ENCODE data around the gene STARD10.
"Not testable (repeated sequence)": the region's sequence is repeated elsewhere in the genome, so short reads cannot be mapped to it uniquely, and the experiment has no call there.

Gene STARD10

DNA sequence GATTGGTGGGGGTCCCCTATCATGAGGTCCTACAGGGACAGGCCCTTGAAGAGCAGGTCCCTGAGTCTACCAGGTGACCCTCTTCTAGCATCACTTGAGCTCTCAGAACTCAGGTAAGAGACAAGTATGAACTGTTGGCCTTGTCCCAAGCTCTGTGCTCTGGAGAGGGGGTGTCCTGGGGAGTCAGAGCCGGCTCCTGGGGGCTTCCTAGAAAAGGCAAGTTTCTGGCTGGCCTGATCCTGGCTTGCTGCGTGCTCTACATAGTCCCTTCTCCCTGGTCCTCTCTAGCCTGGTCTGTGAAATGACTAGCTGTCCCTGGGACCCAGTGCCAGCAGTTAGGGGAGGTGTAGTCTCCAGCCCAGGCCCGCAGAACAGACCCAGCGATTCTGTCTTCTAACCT lies 31.8 kb upstream of the STARD10 start:
- no peak for DNase-seq

DNA sequence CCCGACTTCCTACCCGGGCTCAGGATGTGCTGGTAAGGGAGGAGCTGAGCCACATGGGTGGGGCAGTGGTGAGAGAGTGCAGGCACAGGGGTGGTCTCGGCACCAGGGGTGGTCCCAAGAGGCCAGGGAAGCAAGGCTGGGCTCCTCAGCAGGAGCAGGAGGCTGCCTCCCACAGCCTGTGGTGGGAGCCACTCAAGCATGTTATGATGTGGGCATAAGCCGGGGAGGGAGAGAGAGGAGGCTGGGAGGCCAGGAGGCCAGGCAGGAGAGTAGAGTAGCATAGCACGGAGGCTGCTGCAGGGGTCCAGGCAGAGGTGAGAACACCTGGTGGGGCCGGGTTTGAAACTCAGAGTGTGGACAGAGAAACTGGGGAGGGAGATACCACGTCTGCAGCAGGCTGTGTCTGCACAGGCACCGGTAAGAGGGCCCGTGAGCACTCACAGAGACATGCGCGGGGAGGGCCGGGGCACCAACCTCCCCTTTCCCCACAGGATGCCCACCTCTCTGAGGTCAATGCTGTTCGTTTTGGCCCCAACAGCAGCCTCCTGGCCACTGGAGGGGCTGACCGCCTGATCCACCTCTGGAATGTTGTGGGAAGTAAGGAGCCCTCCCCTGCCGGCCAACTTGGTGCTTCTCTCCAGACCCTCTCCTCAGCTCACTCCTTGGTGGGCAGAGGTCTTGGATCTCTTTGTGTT lies 31.1 kb upstream of the STARD10 start:
- DNase-seq: no peak

DNA sequence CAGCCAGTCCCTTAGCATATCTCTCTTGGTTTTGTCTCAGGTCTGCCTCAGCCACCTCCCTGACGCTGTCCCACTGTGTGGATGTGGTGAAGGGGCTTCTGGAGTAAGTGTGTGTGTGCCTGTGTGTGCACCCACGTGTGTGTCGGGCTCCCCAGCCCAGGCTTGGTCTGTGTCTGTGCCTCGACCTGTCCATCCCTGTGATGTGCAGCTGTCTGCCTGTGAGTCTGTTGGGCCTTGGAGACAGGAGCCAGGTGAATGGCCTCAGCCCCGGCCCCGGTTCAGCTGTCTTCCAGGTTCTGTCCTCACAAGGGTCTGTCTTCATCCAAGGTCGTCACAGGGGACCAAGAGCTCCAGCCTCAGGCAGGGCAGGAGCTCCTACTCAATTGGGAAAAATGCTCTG lies 30.2 kb upstream of the STARD10 start:
- no peak for DNase-seq

DNA sequence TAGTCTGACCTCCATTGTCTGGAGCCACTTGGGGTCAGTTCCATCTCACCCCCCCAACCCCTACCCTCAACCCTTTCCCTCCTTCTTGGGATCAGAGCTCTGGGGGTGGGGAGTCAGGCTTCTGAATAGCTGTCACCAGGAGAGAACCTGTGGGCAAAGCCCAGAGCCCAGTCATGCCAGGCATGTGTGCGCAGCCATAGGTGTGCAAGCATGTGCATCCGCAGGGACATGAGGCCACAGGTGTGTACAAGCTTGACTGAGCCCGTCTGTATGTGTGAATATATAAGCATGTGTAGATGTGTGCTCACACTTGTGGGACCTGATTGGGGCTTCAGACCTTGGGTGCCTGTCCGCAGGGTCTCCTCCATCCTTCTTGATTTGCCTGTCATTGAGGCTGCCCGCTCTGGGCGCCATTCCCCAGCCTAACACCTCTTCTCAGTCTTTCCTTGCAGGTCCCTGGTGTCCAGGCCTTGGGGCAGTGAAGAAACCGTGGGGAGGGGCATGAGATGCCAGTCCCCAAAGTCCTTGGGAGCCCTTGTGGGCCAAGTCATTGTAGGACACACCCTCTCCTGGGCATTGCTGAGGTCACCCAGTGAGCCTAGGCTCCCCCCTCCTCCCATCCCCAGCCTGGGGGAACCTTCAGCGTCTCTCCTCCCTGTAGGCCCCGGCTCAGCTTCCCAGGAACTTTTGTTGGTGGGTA lies 29.4 kb upstream of the STARD10 start:
- no peak for DNase-seq

DNA sequence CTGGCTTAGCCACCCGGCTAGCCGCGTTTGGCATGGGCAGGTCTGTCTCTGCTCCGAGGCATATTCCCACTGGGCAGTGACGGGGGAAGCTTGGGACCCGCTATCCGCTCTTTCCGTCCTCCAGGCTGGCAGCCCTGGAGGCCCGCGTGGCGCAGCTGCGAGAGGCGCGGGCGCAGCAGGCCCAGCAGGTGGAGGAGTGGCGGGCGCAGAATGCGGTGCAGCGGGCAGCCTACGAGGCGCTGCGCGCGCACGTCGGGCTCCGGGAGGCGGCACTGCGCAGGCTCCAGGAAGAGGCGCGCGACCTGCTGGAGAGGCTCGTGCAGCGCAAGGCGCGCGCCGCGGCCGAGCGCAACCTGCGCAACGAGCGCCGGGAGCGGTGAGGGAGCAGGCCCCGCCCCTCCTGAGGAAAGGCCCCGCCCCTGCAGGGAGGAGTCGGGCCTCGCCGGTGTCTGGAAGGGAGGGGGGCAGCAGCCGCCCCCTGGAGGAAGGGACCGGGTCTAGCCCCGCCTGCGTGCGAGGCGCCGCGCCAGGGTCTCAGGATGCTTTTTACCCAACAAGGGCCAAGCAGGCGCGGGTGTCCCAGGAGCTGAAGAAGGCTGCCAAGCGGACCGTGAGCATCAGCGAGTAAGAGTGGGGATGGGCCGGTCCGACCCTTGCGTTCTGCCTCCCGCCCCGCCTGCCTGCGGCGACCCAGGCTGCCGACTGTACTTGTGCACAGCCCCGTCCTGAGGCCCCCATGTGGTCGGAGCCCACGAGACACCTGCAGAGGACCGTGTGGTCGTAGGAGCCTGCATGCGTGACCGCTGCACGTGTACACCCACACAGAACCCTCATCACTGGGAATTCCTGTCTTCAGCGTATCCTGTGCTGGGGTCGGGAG lies 28.3 kb upstream of the STARD10 start:
- DNase-seq: peak; percentile 80

DNA sequence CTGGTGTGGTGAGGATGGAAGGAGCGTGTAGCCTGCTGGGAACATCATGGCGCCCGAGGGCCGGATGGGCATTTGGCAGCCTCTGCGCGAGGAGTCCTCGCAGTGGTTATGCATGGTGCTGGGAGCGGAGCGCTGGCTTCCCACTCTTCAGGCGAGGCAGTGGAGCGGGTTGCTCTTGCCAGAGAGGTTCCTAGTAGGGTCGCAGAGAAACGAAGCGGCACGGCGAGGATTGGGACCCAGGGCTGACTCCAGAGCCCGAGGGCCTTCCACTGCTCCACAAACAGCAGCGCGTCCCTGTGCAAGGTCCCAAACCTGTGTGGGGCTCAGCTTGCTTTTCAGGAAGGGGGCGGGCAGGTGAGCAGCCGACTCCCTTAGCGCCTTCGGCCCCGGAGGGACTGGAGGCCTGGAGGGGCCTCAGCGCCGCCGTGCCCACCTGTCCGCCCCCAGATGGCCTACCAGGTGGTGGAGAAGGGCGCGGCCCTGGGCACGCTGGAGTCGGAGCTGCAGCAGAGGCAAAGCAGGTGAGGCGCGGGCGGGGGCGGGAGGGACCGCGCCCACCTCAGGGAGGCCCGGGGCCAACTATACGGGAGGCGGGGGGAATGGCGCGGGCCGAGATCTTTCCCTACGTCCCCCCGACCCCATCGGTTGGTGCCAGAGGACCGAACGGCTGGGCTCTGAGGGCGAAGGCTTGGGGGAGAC lies 27.5 kb upstream of the STARD10 start:
- DNase-seq: no peak

DNA sequence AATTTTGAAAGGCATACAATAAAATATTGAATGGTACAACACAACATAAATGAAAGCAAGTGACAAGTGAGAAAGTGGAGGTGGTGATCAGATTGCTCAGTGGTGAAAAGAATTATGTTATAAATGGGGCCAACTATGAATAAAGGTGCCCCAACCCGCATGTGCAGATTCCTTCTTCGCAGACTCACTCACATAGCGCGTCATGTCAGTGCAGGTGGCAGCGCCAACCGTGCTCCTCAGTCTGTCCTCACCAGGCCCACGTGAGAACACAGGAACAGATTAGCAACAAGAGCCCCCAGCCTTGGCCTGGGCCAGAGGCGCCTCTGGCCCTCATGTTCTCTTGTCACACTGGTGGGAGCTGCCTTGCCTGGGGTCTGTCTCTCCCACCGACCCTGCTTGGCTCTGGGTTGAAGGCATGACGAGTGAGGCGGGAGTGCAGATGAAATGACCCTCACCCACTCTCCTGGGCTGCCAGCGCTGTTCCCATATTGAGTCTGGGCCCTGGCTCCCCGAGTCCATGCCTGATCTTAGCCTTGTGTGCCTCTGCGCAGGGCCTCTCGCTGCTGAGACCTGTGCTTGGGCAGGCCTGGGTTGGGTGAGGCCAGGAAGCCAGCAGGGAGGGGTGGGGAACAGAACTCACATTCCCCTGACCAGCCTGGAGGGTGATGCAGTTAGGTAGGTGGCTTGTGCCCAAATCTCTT lies 26.7 kb upstream of the STARD10 start:
- DNase-seq: no peak

DNA sequence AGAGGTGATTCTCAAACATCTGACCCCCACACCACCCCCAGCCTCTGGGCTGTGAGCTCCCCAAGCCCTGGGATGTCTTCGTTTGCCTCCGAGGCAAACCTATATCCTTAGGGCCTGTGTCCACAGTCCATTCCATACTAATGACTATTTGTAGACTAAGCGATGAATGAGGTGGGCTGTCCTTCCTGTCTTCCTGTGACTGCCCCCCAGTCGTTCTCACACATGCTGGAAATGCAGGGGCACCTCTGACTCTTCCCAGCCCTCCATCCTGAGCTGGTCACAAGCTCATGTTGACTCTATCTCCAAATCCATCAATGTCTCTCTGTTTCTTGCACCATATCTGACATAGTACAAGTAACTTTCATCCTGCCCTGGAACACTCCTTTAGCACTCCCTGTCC lies 25.1 kb upstream of the STARD10 start:
- DNase-seq: no peak

DNA sequence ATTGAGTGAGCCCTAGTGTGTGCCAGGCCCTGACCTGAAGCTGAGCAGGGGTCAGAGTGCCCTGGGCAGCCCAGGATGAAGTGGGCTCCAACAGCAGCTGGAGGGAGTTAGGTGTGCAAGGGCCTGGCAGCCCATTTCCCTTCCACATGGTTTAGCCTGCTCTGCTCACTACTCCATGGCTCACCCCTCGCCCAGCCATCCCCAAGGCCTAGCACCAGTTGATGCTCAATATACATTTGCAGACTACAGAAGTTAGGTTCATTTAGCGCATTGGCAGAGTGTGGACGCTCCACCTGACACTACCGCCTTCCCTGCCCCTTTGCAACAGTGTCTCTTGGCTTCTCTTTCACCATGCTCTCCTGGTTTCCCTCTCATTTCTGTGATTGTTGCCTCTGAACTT lies 24.1 kb upstream of the STARD10 start:
- no peak for DNase-seq

DNA sequence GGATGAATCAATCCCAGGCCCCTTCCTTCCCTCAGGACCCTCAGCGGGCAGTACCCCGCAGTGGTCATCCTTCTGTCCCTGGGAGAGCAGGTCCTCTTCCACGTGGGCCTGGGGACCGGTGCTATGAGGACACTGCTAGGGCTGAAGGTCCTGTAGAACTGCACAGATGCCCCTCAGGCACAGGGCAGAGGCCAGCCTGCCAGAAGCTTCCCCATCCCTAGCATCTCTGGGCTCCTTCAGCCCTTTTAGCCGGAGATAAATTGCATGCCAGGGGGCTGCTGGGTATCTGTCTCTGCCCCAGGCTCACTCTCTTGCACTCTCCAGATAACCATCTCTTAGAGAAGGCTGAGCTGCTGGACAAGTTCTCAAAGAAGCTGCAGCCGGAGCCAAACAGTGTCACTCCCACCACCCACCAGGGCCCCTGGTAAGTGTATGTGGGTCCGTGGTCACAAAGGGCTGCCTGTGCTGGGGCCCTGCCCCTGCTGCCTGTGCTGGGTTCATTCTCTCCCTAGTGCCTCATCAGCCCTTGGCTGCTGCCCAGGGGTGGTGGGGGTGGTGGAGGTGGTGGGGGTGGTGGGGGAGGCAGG lies 22.6 kb upstream of the STARD10 start:
- DNase-seq: no peak

DNA sequence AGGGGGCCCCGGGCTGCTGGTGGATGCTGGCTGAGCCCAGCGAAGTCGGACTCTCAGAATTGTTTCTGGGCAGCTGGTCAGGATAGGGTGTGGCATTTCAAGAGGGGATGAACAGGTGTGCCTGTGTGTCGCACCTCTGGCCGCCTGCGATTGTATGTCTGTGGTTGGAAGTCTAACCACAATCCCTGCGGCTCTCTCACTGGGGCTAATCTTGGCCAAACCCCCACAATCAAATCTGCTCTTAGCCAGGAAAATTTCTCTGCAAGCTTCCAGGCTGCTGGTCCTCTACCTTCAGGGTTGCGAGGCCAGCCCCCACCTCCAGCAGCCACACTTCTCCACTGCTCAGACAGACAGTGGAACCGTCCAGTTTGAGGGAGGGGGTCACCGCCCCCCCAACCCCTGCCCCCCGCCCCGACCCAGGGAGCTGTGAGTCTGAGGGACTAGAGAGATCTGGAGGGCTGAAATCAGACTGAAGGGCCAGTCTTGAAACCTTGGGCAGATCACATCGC lies 21.3 kb upstream of the STARD10 start:
- no peak for DNase-seq

DNA sequence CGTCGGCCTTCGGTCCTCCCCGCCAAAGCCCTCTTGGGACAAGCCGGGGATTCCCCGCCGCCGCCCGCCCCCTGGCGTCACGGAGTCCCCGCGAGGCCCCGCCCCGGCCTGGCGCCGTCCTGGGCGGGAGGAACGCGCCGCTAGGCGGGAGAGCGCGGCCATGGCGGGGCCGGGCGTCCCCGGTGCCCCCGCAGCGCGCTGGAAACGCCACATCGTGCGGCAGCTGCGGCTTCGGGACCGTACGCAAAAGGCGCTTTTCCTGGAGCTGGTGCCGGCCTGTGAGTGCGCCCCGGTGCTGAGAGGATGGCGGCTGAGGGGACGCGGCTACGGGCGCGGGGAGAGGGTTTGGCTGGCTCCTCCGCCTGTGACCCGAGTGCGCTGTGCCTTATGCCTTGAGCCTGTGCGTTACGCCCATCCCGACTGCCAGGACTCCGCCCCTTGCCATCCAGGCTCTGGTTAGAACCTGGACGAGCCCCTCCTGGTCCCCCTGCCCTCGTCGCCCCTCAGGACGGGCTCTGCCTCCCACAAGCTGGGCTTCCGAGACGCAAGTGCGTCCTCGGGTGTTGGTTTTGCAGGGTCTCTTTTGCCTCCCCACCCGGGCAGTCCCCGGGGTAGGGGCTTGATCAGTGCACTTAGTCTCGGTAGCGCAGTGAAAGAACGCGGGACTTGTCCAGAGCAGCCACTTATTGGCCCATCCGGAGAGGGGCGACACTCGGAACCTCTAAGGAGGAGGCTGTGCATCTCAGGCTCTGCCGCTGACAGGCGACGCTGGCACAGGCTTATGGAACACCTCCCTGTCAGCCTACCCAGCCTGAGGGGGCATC lies 20.7 kb upstream of the STARD10 start, which contains the start of gene ATG16L2:
TSS of gene ATG16L2 (plus strand) at position 126 of the 824 bp plus-strand sequence. CDS start at position 161, 35 bp downstream.
- DNase-seq: peak; percentile 89

DNA sequence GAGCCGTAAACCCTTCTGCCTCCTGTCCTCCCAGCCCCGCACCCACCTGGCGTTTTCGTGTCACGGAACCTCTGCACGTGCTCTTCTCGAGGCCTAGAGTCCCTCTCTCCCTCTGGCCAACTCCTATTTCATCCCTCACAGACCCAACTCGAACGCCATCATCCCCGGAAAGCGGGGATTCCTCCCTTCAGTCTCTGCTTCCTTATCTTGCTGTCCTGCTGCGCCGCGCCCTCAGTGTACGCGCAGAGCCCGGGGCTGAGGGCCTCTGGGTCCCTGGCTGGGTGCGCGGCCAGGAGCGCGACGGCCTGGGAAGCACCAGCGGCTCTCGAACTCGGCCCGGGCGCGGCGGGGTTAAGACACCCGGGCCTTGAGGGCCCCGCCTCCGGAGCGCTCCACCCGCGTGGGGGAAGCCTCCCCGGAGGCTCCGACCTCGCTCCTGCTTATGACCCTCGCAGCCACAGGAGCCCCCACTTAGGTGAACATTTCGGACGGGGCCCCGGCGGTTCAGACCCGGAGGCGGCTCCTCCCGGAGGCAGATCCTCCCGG lies 20.0 kb upstream of the STARD10 start:
- DNase-seq: peak; percentile 85

DNA sequence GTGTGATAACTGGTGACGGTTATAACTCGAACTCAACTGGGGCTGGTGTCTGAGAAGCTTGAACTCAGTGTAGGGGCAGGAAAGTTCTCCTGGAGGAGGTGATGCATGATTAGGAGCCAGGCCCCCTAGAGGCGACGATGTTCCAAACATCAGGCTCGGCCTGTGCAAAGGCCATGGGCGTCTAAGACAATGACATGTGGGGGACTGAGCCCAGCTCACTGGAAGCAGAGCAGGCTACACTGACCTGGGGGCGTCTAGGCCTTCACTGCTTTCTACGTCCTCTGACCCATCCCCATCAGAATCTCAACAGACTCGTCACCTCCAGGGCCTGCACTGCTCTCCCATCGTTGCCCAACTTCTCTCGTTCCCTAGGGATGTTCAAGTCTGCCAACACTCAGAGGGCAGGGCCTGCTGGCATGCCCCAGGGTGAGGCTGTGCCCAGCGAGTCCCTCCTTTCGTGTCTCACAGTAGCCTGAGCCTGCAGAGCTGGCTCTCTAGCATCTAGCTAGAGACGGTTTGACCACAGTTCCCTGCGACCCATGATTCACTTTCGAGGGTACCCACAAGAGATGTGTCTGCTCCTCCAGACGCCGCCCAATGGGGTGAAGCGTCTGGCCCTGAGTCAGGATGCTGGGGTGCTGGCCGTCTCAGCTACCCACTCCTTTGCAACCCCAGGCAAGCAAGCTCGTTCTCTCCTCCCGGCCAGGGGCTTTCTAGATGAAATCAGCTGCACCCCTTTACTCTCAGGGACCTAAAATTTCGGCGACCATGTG lies 19.3 kb upstream of the STARD10 start:
- DNase-seq: peak; percentile 69

DNA sequence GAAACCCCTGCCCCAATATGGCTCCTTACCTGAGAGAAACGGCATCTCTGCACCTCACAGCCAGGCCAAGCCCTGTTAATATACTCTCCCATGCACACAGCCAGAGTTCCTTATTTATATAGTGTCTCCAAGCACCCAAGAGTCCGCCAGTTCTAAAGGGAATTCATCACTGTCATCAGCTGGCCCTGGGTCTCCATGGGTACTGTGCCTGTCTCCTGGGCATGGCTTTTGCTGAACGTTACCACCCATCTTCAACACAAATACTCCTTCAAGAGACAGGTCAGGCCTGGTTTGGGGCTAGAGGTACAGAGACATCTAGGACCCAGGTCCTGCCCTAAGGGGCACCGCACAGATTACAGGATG lies 18.7 kb upstream of the STARD10 start:
- no peak for DNase-seq

DNA sequence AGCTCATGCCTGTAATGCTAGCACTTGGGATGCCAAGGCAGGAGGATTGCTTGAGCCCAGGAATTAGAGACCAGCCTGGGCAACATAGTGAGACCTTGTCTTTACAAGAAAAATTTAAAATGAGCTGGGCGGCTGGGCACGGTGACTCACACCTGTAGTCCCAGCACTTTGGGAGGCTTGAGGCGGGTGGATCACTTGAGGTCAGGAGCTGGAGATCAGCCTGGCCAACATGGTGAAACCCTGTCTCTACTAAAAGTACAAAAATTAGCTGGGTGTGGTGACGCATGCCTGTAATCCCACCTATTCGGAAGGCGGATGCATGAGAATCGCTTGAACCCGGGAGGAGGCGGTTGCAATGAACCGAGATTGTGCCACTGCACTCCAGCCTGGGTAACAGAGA lies 17.8 kb upstream of the STARD10 start:
- DNase-seq: not testable (repeated sequence)

DNA sequence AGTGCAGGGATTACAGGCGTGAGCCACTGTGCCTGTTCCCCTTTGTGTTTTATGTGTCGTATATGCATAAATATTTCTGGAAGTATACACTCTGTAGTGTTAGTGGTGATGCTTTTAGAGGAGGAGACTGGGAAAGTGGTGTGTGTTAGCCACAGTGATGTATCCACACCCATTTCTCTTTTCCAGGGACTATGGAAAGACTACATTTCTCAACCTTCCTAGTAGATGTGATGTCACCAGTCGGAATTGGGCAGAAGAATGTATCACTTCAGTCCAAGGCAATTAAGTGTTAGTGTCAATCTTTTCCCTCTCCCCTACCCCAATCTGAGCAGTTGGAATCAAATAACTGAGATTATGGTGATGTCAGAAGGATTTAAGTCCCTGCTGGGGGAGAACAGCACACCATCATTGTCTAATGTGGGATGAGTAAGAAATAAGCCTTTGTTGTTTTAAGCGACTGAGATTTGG lies 14.5 kb upstream of the STARD10 start:
- no peak for DNase-seq

DNA sequence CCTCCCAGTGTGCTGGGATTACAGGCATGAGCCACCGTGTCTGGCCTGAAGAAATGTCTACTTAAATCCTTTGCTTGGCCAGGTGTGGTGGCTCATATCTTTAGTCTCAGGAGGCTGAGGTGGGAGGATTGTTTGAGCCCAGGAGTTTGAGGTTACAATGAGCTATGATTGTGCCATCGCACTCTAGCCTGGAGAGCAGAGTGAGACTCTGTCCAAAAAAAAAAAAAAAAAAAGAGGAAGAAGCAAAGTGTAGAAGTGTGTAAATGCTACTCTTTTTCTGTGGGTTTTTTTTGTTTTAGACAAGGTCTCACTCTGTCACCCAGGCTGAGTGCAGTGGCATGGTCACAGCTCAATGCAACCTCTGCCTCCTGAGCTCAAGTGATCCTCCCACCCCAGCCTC lies 13.9 kb upstream of the STARD10 start:
- no peak for DNase-seq

DNA sequence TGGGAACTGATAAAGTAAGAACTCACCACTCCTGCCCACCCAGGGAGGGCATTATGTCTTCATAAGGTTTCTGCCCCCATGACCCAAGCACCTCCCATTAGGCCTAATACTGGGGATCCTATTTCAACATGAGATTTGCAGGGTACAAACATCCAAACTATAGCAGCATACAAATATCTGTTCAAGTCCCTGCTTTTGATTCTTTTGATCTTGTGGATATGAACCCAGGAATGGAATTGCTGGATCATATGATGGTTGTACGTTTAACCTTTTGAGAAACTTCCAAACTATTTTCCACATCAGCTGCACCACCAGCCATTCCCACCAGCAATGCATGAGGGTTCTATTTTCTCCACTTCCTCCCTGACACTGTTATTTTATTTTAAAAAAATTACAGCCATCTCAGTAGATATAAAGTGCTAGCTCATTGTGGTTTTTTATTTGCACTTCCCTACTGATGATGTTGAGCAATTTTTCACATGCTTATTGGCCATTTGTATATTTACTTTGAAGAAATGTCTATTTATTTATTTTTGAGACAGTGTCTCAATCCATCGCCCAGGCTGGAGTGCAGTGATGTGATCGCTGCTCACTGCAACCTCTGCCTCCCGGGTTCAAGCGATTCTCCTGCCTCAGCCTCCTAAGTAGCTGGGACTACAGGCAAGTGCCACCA lies 13.3 kb upstream of the STARD10 start:
- DNase-seq: no peak
